Endothelial cell of umbilical vein (primary cell): ENCODE results near the gene RASAL1. TPM values are rescaled to one million over a fixed set of nuclear protein-coding genes. Genes with fewer than 3 reads are reported as not detected.

Source experiments
- BruUV-seq: library from RNA; stranded (reverse); fragments of 400-500 nt; replicated peaks from 2 replicates; lab custom pipeline; 2021; lab: Mats Ljungman, UMichigan
- CTCF ChIA-PET: fragments of 300-600, 350-600 bp; sonication (Branson Sonifier 250); formaldehyde crosslinking; loops from one replicate; lab custom pipeline; 2021; ENCODE audit warnings: antibody characterized with exemption, inconsistent platforms; lab: Charles Lee
- POLR2A ChIA-PET: fragments of 300-600, 350-600 bp; sonication (Branson Sonifier 250); formaldehyde crosslinking; loops from one replicate; lab custom pipeline; 2021; ENCODE audit warnings: antibody characterized with exemption, inconsistent platforms; lab: Charles Lee
- DNase-seq: peaks from one replicate; pipeline ENCODE4 v3.0.0-alpha.2; 2011; ENCODE audit warnings: low read depth, low spot score
- FAIRE-seq: peaks from 2 replicates; lab custom pipeline; 2011; peaks lifted over from hg19 to GRCh38; lab: Jason Lieb, UNC
- H2AFZ ChIP-seq: 2 replicates; pipeline ENCODE4 v1.6.0; 2012; ENCODE audit warnings: low read depth, low read length, control low read depth, inconsistent platforms
- H3K27ac ChIP-seq: 2 replicates; pipeline ENCODE4 v1.5.1; 2011; ENCODE audit warnings: low read depth, mild to moderate bottlenecking, control low read depth, low read length, moderate library complexity; ENCODE audit not compliant: insufficient read depth
- H3K27me3 ChIP-seq, 2 experiments: 2 replicates each; pipeline versions ENCODE4 v1.6.0 to v1.6.1; 2011; ENCODE audit warnings: low read length in 2 of 2, mixed read lengths in 1 of 2; ENCODE audit not compliant: control insufficient read depth in 2 of 2, insufficient read depth in 2 of 2
- H3K36me3 ChIP-seq, 2 experiments: 2 replicates in 1 of 2; 3 replicates in 1 of 2; pipeline ENCODE4 v1.5.1; 2011; ENCODE audit warnings: low read length in 2 of 2, mild to moderate bottlenecking in 1 of 2, moderate library complexity in 1 of 2; ENCODE audit not compliant: control insufficient read depth in 2 of 2, insufficient read depth in 2 of 2; ENCODE audit errors: extremely low read depth in 1 of 2
- H3K4me1 ChIP-seq: 3 replicates; pipeline ENCODE4 v1.5.1; 2011; ENCODE audit warnings: mild to moderate bottlenecking, low read length; ENCODE audit not compliant: control insufficient read depth, insufficient read depth; ENCODE audit errors: extremely low read depth
- H3K4me2 ChIP-seq: 2 replicates; pipeline ENCODE4 v1.6.1; 2011; ENCODE audit warnings: low read length, control low read depth, mixed read lengths; ENCODE audit not compliant: insufficient read depth
- H3K4me3 ChIP-seq, 3 experiments: fragments of 200-600 bp in 1 of 3; sonication (generic), shearing (Covaris generic) in 1 of 3; replicated peaks in 1 of 3; 2 replicates each; pipeline ENCODE4 v1.5.1; 2011 to 2016; ENCODE audit warnings: control low read depth in 3 of 3, low read length in 3 of 3, mild to moderate bottlenecking in 2 of 3, inconsistent platforms in 1 of 3, low read depth in 1 of 3, moderate library complexity in 1 of 3; ENCODE audit not compliant: insufficient read depth in 1 of 3
- H3K79me2 ChIP-seq: 2 replicates; pipeline ENCODE4 v1.6.0; 2012; ENCODE audit warnings: low read length, inconsistent platforms; ENCODE audit not compliant: control insufficient read depth, insufficient read depth
- H3K9ac ChIP-seq: replicated peaks from 2 replicates; pipeline ENCODE3; 2011; ENCODE audit warnings: low read length, control low read depth; ENCODE audit not compliant: insufficient read depth; ENCODE audit errors: extremely low read depth
- H3K9me1 ChIP-seq: replicated peaks from 3 replicates; pipeline ENCODE4 v1.6.0; 2011; ENCODE audit warnings: mild to moderate bottlenecking, low read length; ENCODE audit not compliant: control insufficient read depth, insufficient read depth; ENCODE audit errors: extremely low read depth
- H3K9me3 ChIP-seq: replicated peaks from 2 replicates; pipeline ENCODE4 v1.5.1; 2012; ENCODE audit warnings: low read length, inconsistent platforms; ENCODE audit not compliant: control insufficient read depth, insufficient read depth
- H4K20me1 ChIP-seq: replicated peaks from 2 replicates; pipeline ENCODE3; 2011; ENCODE audit warnings: mild to moderate bottlenecking, low read length; ENCODE audit not compliant: control insufficient read depth, insufficient read depth; ENCODE audit errors: extremely low read depth
- EZH2 ChIP-seq: IDR thresholded peaks from 2 replicates; pipeline ENCODE4 v1.6.1; 2012; ENCODE audit warnings: borderline replicate concordance, low read depth, mild to moderate bottlenecking, moderate library complexity, low read length, inconsistent platforms; ENCODE audit not compliant: severe bottlenecking
- FOS ChIP-seq: IDR thresholded peaks from 2 replicates; pipeline ENCODE4 v1.6.1; 2011; ENCODE audit warnings: mild to moderate bottlenecking, low read length, moderate library complexity, borderline replicate concordance; ENCODE audit not compliant: insufficient read depth
- GATA2 ChIP-seq: IDR thresholded peaks from 2 replicates; pipeline ENCODE4 v1.7.0; 2011; ENCODE audit warnings: low read depth, mild to moderate bottlenecking, moderate library complexity, mixed read lengths, low read length; ENCODE audit not compliant: insufficient read length, insufficient read depth
- JUN ChIP-seq: IDR thresholded peaks from 2 replicates; pipeline ENCODE4 v1.6.1; 2011; ENCODE audit warnings: borderline replicate concordance, low read depth; ENCODE audit not compliant: insufficient read length, insufficient read depth
- MYC ChIP-seq: IDR thresholded peaks from one replicate; pipeline ENCODE4 v1.6.1; 2011; ENCODE audit warnings: mild to moderate bottlenecking, low read depth, low read length
- POLR2A ChIP-seq: IDR thresholded peaks from 2 replicates; pipeline ENCODE4 v1.6.1; 2012; ENCODE audit warnings: low read depth, mild to moderate bottlenecking, control low read depth, low read length
- POLR2AphosphoS5 ChIP-seq: IDR thresholded peaks from 2 replicates; pipeline ENCODE4 v1.6.1; 2012; ENCODE audit warnings: low read depth, mild to moderate bottlenecking, control low read depth, low read length, moderate library complexity; ENCODE audit not compliant: insufficient read depth
- dilution Hi-C: fragments of 300-500 bp; cut with MboI; formaldehyde crosslinking; loops from one replicate; pipeline ENCODE4 v1.15.0; 2019; ENCODE audit warnings: low sequenced_read_pairs; ENCODE audit not compliant: extremely low pct_ligation_motif_present
- intact Hi-C: fragments of 100-400 bp; cut with micrococcal nuclease; formaldehyde crosslinking; loops from one replicate; pipeline ENCODE4 v1.10.0; 2022
- polyA plus RNA-seq, 4 experiments: library from polyadenylated mRNA; depleted of rRNA in 3 of 4; stranded (reverse) in 3 of 4; unstranded in 1 of 4; fragments of >200 nt; gene quantifications; 2 replicates each; pipeline versions ENCODE4 v1.2.1 to v1.2.3, GENCODE V29; 2011 to 2012; ENCODE audit warnings: missing spikeins in 1 of 4
- total RNA-seq: library from RNA; stranded (reverse); gene quantifications from 2 replicates; pipeline ENCODE4 v1.2.3, GENCODE V29; 2021
- TF ChIP-seq, protein P1 (sequence below): IDR thresholded peaks from 2 replicates; pipeline ENCODE4 v1.6.1; 2011; ENCODE audit not compliant: insufficient read depth, insufficient read length
- TF ChIP-seq, protein P2 (sequence below), 2 donors: IDR thresholded peaks; 1 replicate in 1 of 2; 2 replicates in 1 of 2; pipeline ENCODE4 v1.5.1; 2011; ENCODE audit warnings: low read length in 2 of 2, mild to moderate bottlenecking in 2 of 2, moderate library complexity in 2 of 2, control low read depth in 1 of 2, inconsistent platforms in 1 of 2, low read depth in 1 of 2; ENCODE audit not compliant: insufficient read depth in 1 of 2; ENCODE audit errors: extremely low read depth in 1 of 2

The RASAL1 gene
- total and polyA plus RNA-seq, 2 donors (not counting 3 experiments of a cell fraction or from before 2014, with no cell fraction given), result not detected

DNA sequence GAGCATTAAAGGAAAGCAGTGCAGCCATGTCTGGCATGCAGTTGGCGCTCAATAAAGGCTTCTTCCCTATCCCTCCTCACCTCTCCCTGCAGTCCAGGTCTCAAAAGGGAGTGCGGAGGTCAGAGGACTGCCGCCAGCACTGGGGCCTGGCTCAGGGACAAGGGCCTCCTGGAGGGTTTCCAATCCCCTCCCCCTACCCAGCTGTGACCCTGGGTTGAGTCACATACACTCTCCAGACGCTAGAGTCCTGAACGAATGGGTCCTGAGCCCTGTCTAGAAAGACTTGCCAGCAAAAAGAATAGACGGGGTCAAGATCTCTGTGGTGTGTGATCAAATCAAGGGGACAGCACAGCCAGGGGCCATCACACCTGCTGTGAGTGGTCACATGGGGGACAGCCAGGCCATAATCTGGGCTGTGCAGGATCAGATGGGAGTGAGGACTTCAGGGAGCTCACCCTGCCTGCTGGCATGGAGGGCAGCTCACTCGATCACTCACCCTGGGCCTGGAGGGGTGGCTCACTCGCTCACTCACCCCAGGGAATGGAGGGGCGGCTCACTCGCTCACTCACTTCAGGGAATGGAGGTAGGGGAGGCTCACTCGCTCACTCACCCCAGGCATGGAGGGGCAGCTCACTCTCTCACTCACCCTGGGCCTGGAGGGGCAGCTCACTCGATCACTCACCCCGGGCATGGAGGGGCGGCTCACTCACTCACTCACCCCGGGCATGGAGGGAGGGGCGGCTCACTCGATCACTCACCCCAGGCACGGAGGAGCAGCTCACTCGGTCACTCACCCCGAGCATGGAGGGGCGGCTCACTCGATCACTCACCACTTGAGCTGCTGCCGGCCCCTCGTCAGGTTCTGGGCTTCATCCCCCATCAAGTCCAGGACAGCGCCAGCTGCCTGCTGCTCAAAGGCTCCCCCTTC lies 26.8 kb upstream of the RASAL1 start:
- H2AFZ ChIP-seq, result no peak overlapping the region
- no peaks in the 10 kb centered on the region for H3K9me3 ChIP-seq
- TF ChIP-seq MYC (no peak), JUN (no peak), POLR2AphosphoS5 (no peak), GATA2 (no peak), EZH2 (no peak), FOS (no peak), POLR2A (no peak)
- TF ChIP-seq, protein P1, sequence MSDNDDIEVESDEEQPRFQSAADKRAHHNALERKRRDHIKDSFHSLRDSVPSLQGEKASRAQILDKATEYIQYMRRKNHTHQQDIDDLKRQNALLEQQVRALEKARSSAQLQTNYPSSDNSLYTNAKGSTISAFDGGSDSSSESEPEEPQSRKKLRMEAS, result no peak
- TF ChIP-seq, protein P2, sequence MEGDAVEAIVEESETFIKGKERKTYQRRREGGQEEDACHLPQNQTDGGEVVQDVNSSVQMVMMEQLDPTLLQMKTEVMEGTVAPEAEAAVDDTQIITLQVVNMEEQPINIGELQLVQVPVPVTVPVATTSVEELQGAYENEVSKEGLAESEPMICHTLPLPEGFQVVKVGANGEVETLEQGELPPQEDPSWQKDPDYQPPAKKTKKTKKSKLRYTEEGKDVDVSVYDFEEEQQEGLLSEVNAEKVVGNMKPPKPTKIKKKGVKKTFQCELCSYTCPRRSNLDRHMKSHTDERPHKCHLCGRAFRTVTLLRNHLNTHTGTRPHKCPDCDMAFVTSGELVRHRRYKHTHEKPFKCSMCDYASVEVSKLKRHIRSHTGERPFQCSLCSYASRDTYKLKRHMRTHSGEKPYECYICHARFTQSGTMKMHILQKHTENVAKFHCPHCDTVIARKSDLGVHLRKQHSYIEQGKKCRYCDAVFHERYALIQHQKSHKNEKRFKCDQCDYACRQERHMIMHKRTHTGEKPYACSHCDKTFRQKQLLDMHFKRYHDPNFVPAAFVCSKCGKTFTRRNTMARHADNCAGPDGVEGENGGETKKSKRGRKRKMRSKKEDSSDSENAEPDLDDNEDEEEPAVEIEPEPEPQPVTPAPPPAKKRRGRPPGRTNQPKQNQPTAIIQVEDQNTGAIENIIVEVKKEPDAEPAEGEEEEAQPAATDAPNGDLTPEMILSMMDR (IDR thresholded peaks at IDR 0.05; ENCODE audit: extremely low read depth in 1 of 2, insufficient read depth in 1 of 2, low read depth in 1 of 2, low read length in 2 of 2), result no peak
- intact Hi-C loops, result loop anchor here (2.0 kb wide), 1 partner anchor 18 kb away; no protein-coding TSS in a partner anchor
- H3K27me3 ChIP-seq, result no peaks in the 10 kb centered on the region
- ChIA-PET POLR2A (interaction anchor here (0.7 kb wide), 1 partner anchor 18 kb away, joined by 5 read pairs; no protein-coding TSS in a partner anchor), CTCF (interaction anchor here (0.7 to 4.3 kb wide), 4 partner anchors 8 to 170 kb away, joined by 3 to 17 read pairs (median 8); no protein-coding TSS in a partner anchor)
- H3K4me3 ChIP-seq, result no peak overlapping the region
- dilution Hi-C loops, result no loop called here
- H3K9ac ChIP-seq, result no peak overlapping the region
- H3K79me2 ChIP-seq, result no peaks in the 10 kb centered on the region
- H3K36me3 ChIP-seq, result peaks cover 11 to 47% of the 10 kb centered on the region in 2 experiments
- no peaks in the 10 kb centered on the region for H3K4me1 ChIP-seq
- peak; percentile 15 for DNase-seq
- no peak overlapping the region for H3K27ac ChIP-seq
- FAIRE-seq, result peak; percentile 12
- no peak overlapping the region for H3K4me2 ChIP-seq
- H4K20me1 ChIP-seq, result no peaks in the 10 kb centered on the region
- BruUV-seq, result no TSS peak
- H3K9me1 ChIP-seq, result no peaks in the 10 kb centered on the region
